Measurements from ENCODE around the gene MRPL44.

MRPL44 gene

DNA sequence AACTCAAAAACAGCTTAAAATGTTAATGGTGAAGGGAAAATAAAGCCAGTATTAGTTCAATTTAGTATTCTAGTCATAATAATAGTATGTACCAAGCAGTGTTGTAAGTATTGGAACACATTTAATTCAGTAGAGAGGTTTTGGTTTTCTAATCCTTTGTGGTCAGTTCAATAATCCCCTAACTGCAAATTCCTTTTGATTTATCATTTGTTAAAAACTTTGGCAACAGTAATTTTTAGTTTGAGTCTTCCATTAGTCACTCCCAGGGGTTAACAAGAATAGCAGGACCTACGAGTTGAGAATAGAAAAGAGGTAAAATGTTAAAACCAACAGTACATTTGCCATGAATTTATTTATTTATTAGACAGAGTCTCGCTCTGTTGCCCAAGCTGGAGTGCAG lies 10.7 kb downstream of the MRPL44 start:
- ATAC-seq (replicated peaks; ENCODE audit: extremely low read depth, poor library complexity, severe bottlenecking) (no peak), DNase-seq (ENCODE audit: low spot score in 2 of 2) (no peak)
- Mint-ChIP-seq H3K9me3 (no peaks in the 10 kb centered on the region), H3K4me1 (peaks cover 8% of the 10 kb centered on the region), H3K27ac (ENCODE audit: low read depth) (no peak overlapping the region), H3K27me3 (no peaks in the 10 kb centered on the region), H3K4me3 (no peak overlapping the region), H3K36me3 (ENCODE audit: insufficient read depth) (peaks cover 30% of the 10 kb centered on the region)

DNA sequence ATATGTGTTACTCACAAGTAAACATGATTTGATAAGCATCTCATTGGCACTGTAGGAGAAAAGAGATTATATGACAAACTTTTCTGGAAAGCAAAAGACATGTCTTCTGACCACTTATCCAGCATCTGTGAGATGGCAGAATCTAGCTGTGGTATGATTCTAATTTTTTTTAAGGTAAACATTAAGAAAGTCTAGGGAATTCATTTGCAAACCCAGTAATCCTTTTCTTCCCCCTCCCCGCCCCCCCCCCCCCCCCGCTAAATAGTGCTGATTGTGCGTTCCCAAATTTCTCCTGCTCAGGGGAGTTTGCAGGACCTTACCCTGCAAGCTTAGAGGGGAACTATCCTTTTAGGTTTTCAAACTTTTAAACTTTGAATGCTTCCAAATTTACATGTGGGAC lies 12.1 kb downstream of the MRPL44 start:
- Mint-ChIP-seq H3K36me3 (ENCODE audit: insufficient read depth) (peaks cover 29% of the 10 kb centered on the region), H3K27ac (ENCODE audit: low read depth) (no peak overlapping the region), H3K27me3 (no peaks in the 10 kb centered on the region), H3K4me3 (no peak overlapping the region), H3K9me3 (no peaks in the 10 kb centered on the region), H3K4me1 (peaks cover 8% of the 10 kb centered on the region)
- ATAC-seq (replicated peaks; ENCODE audit: extremely low read depth, poor library complexity, severe bottlenecking) (no peak), DNase-seq (ENCODE audit: low spot score in 2 of 2) (no peak)

DNA sequence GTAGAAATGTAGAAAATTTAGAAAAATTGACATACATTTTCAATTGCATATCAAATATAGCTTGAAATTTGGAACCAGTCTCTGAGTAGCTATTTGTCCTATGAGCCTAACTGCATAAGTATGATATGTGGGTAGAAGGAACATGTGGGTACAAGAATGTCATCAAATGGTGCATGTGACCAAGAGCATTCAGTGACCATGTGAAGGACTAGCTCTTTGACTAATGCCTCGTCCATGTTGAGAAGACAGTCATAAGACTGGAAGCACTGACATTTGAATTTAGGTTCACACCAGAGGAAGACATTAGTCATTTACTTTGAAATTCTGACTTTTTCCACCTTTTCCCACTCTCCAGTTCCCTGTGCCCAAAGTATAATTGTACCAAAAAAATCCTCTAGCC lies 12.6 kb downstream of the MRPL44 start:
- no peak overlapping the region for H3K4me3 Mint-ChIP-seq
- no peaks in the 10 kb centered on the region for H3K27me3 Mint-ChIP-seq
- H3K4me1 Mint-ChIP-seq: peaks cover 8% of the 10 kb centered on the region
- DNase-seq (ENCODE audit: low spot score in 2 of 2): no peak
- H3K27ac Mint-ChIP-seq (ENCODE audit: low read depth): no peak overlapping the region
- H3K9me3 Mint-ChIP-seq: no peaks in the 10 kb centered on the region
- ATAC-seq (replicated peaks; ENCODE audit: extremely low read depth, poor library complexity, severe bottlenecking): no peak
- H3K36me3 Mint-ChIP-seq (ENCODE audit: insufficient read depth): peaks cover 28% of the 10 kb centered on the region

DNA sequence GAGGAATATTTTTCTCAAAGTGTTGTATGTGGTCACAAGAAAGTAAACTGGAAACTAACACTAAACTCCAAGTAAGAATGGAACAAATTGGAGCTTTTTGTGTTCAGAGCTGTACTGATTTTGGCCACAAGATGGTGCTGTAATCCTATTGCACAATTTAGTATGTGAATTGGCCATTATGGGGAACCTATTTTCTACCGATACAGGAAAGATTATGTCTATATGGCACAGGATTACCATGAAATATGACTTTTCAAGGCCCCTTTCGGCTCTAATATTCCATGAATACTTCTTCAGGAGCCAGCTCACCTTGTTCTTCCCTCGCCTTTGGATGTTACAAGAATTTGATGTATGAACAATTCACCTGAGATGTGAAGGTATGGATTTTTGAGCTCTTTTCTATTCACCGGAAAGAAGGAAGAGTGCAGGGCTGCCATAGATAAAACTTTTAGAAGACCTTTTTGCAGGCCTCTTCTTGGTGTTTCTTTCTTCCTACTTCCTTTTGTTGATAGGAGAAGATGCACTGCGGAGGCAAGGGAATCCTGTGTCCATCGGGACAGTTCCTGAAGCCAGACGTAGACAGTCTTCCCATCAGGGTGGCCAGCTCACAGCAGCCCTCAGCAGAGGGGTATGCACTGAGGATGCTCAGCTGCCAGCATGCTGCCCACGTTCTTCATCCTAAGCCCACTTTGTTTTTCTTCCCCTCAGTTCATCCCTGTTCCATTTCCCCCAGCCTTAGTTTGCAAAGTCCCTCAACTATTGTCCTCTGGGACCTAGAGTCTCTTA lies 13.3 kb downstream of the MRPL44 start:
- ATAC-seq (replicated peaks; ENCODE audit: extremely low read depth, poor library complexity, severe bottlenecking): peak; percentile 52

DNA sequence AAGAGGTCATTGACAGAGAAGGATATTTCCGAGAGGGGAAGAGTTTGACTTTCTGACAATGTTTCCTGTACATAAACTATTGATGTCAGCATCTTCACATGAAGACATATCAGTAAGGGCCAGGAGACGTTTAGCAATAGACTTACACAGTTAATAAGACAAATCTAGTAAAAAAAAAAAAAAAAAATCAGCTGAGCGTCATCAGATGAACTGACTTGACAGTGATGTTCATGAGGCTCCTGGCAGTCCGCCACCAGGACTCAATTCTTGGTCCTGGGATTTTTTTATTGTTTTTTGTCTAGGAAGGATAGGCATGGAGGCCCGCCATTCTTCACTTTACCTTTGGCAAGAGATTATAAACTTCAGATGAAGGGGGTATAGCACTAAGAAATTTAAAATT lies 14.5 kb downstream of the MRPL44 start:
- Mint-ChIP-seq H3K27me3 (no peaks in the 10 kb centered on the region), H3K4me1 (peaks cover 8% of the 10 kb centered on the region), H3K36me3 (ENCODE audit: insufficient read depth) (peaks cover 17% of the 10 kb centered on the region), H3K9me3 (no peaks in the 10 kb centered on the region), H3K27ac (ENCODE audit: low read depth) (no peak overlapping the region), H3K4me3 (no peak overlapping the region)
- no peak for DNase-seq (ENCODE audit: low spot score in 2 of 2)
- no peak for ATAC-seq (replicated peaks; ENCODE audit: extremely low read depth, poor library complexity, severe bottlenecking)

More for the DNA sequence above, 13.3 kb downstream of the MRPL44 start:
- Mint-ChIP-seq H3K27ac (ENCODE audit: low read depth) (no peak overlapping the region), H3K36me3 (ENCODE audit: insufficient read depth) (peaks cover 23% of the 10 kb centered on the region), H3K4me3 (no peak overlapping the region), H3K27me3 (no peaks in the 10 kb centered on the region), H3K9me3 (no peaks in the 10 kb centered on the region), H3K4me1 (peaks cover 8% of the 10 kb centered on the region)
- DNase-seq (ENCODE audit: low spot score in 2 of 2): peak; percentile 35 to 39

DNA sequence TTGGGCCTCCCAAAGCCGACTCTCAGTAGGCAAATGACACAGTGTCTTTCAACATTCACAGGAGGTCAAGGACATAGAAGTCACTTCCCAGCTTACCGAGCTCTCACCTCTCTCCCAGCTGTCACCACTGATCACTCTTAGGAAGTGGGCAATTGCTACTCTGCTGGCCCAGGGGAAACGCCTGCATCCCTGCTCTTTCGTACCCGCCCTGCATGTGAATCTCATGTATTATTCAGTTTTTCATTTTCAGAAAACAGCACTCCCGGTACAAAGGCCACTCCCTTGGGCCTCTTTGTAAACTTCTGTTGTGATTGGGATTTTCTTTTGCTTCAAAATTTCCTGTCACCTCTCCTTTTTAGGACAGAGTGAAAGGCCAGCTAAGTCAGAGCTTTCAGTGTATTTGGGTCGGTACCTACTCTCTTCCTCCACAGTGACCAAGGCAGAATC lies 15.4 kb downstream of the MRPL44 start:
- no peak for DNase-seq (ENCODE audit: low spot score in 2 of 2)

DNA sequence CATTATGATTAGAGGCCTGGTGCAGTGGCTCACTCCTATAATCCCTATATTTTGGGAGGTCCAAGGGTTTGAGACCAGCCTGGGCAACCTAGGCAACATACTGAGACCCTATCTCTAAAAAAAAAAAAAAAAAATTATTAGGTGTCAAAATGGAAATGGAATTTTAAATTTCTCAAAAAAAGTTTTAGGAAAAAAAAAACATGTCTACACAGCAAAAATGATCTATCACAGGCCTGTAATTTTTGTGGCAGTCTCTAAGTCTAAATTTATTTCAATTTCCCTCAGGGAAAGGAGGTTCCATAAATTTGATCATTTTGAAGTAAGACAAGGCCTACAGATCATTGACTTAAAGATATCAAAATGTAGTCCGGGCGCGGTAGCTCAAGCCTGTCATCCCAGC lies 16.3 kb downstream of the MRPL44 start:
- peaks cover 3% of the 10 kb centered on the region for H3K36me3 Mint-ChIP-seq (ENCODE audit: insufficient read depth)
- H3K27ac Mint-ChIP-seq (ENCODE audit: low read depth): no peak overlapping the region
- peaks cover 8% of the 10 kb centered on the region for H3K4me1 Mint-ChIP-seq
- no peaks in the 10 kb centered on the region for H3K27me3 Mint-ChIP-seq
- H3K4me3 Mint-ChIP-seq: no peak overlapping the region
- no peak for DNase-seq (ENCODE audit: low spot score in 2 of 2)
- H3K9me3 Mint-ChIP-seq: no peaks in the 10 kb centered on the region
- ATAC-seq (replicated peaks; ENCODE audit: extremely low read depth, poor library complexity, severe bottlenecking): no peak

More for the DNA sequence above, 15.4 kb downstream of the MRPL44 start:
- no peak for ATAC-seq (replicated peaks; ENCODE audit: extremely low read depth, poor library complexity, severe bottlenecking)
- Mint-ChIP-seq H3K4me1 (peaks cover 8% of the 10 kb centered on the region), H3K27me3 (no peaks in the 10 kb centered on the region), H3K36me3 (ENCODE audit: insufficient read depth) (peaks cover 10% of the 10 kb centered on the region), H3K27ac (ENCODE audit: low read depth) (no peak overlapping the region), H3K9me3 (no peaks in the 10 kb centered on the region), H3K4me3 (no peak overlapping the region)

DNA sequence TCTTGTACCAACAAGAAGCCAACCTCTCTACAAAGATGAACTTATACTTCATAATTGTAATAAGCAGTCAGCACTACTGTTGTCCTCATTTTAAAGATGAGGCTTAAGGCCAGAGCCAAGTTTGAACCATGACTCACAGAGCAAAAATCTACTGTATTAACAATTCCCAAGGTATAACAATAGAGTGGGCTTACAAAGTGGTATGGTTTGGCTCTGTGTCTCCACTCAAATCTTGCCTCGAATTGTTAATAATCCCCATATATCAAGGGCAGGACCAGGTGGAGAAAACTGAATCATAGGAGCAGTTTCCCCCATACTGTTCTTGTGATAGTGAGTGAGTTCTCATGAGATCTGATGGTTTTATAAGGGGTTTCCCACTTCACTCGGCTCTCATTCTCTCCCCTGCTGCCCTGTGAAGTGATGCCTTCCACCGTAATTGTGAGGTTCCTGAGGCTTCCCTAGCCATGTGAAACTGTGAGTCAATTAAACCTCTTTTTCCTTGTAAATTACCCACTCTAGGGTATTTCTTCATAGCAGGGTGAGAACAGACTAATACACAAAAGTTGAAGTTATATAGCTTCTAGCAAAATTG lies 19.5 kb downstream of the MRPL44 start:
- ATAC-seq (replicated peaks; ENCODE audit: extremely low read depth, poor library complexity, severe bottlenecking): no peak
- Mint-ChIP-seq H3K27me3 (no peaks in the 10 kb centered on the region), H3K36me3 (ENCODE audit: insufficient read depth) (no peaks in the 10 kb centered on the region), H3K9me3 (no peaks in the 10 kb centered on the region), H3K4me1 (no peaks in the 10 kb centered on the region), H3K4me3 (no peak overlapping the region), H3K27ac (ENCODE audit: low read depth) (no peak overlapping the region)
- DNase-seq (ENCODE audit: low spot score in 2 of 2): no peak

DNA sequence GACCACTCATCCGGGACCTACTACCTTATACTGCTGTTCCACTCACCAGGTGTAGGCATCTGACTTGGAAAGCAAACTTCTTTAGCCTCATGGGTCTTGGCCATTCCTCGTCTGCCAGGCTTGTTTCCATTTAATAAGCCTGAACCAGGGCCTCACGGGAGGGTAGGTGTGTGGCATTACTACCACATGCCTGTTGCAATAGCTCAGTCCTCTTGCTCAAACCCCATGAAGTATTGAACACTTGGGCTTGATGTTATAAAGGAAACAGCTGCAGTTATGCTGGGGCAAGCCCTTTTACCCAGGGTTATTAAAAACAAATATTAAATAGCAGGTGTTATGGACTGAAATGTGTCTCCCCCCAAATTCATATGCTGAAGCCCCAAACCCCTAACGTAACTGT lies 21.2 kb downstream of the MRPL44 start:
- H3K4me3 Mint-ChIP-seq: no peak overlapping the region
- no peak for ATAC-seq (replicated peaks; ENCODE audit: extremely low read depth, poor library complexity, severe bottlenecking)
- H3K4me1 Mint-ChIP-seq: no peaks in the 10 kb centered on the region
- DNase-seq (ENCODE audit: low spot score in 2 of 2): no peak
- H3K27ac Mint-ChIP-seq (ENCODE audit: low read depth): no peak overlapping the region
- H3K9me3 Mint-ChIP-seq: no peaks in the 10 kb centered on the region
- H3K27me3 Mint-ChIP-seq: no peaks in the 10 kb centered on the region
- no peaks in the 10 kb centered on the region for H3K36me3 Mint-ChIP-seq (ENCODE audit: insufficient read depth)

DNA sequence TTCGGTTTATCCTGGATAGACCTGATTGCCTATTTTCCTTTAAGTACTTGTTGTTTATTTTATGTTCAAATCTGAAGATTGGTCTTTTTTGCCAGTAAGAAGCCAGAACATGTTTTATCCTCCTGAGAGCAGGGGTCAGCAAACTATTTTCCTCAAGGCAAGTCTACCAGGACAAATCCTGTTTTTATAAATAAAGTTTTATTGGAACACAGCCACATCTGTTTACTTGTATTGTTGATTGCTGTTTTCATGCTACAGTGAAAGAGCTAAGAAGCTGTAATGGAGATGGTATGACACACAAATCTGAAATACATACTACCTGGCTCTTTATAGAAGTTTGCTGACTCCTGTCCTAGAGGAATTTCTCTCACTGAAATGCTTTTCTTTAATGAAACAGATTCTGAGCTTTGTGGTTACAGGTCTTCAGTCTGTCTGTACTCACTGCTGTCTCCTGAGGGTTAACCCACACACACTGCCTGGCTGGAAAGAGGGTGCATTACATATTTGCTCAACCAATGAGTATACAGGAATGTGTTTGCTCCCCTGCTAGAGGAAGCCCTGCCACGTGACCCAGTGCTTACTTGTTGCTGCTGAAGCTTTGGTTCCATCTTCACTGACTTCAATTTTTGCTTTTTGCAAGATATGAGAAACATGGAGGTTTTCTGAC lies 22.6 kb downstream of the MRPL44 start:
- H3K4me1 Mint-ChIP-seq: no peaks in the 10 kb centered on the region
- H3K9me3 Mint-ChIP-seq: no peaks in the 10 kb centered on the region
- H3K27me3 Mint-ChIP-seq: peaks cover 8% of the 10 kb centered on the region
- DNase-seq (ENCODE audit: low spot score in 2 of 2): no peak
- H3K36me3 Mint-ChIP-seq (ENCODE audit: insufficient read depth): no peaks in the 10 kb centered on the region
- ATAC-seq (replicated peaks; ENCODE audit: extremely low read depth, poor library complexity, severe bottlenecking): no peak
- no peak overlapping the region for H3K27ac Mint-ChIP-seq (ENCODE audit: low read depth)
- H3K4me3 Mint-ChIP-seq: no peak overlapping the region

DNA sequence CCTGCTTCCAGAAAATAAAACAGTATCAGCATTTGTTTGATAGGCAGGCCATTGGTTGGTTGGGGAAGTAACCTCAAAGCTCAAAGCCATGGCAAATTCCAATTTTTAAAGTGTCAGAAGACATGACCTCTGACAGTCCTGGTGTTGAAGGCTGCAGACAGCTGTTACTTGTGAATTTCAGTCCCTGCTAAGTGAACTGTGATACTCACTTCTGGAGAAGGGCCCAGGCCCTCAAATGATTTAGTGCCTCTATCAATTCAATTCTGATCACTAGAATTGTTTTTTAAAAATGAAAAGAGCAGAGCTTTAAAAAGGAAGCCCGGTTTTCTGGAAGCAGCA lies 23.1 kb downstream of the MRPL44 start:
- H3K4me3 Mint-ChIP-seq: no peak overlapping the region
- peaks cover 12% of the 10 kb centered on the region for H3K27me3 Mint-ChIP-seq
- ATAC-seq (replicated peaks; ENCODE audit: extremely low read depth, poor library complexity, severe bottlenecking) (no peak), DNase-seq (ENCODE audit: low spot score in 2 of 2) (no peak)
- H3K9me3 Mint-ChIP-seq: no peaks in the 10 kb centered on the region
- no peak overlapping the region for H3K27ac Mint-ChIP-seq (ENCODE audit: low read depth)
- H3K36me3 Mint-ChIP-seq (ENCODE audit: insufficient read depth): no peaks in the 10 kb centered on the region
- no peaks in the 10 kb centered on the region for H3K4me1 Mint-ChIP-seq

DNA sequence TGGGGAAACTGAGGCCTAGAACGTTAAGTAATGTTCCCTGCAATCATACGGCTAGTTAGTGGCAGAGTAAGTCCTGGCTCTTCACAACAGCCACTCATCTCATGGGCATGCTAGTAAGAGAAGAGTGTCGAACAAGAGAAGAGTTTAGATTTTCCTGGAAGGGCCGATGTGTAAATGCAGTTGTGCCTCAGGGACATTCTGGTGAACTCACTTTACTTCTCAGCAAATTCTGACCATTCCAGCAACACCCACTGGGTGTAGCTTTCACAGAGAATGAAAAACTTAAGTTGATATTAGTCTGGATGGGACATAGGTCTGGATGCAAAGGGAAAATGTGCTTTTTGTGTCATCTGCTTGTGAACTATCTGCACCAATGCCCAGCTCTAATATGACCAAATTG lies 23.5 kb downstream of the MRPL44 start:
- DNase-seq (ENCODE audit: low spot score in 2 of 2) (no peak), ATAC-seq (replicated peaks; ENCODE audit: extremely low read depth, poor library complexity, severe bottlenecking) (no peak)
- Mint-ChIP-seq H3K4me3 (no peak overlapping the region), H3K4me1 (no peaks in the 10 kb centered on the region), H3K27me3 (peaks cover 16% of the 10 kb centered on the region), H3K27ac (ENCODE audit: low read depth) (no peak overlapping the region), H3K36me3 (ENCODE audit: insufficient read depth) (no peaks in the 10 kb centered on the region), H3K9me3 (no peaks in the 10 kb centered on the region)

DNA sequence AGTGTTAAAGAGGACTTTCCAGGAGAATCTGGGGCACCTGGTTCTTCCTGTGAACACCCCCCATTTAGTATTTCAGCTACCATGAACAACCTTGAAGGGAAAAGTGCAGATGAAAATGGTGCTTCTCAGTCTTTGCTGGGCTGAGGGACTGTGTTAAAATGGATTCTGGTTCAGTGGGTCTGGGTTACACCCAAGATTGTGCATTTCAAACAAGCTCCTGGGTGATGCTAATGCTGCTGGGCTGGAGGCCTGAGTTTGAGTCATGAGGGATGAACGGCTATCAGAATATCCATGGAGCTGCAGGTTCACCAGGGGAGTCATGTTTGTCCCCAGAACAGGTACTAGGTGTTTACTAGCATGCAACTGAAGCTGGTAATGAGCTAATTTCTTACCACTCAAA lies 24.0 kb downstream of the MRPL44 start:
- no peak overlapping the region for H3K4me3 Mint-ChIP-seq
- ATAC-seq (replicated peaks; ENCODE audit: extremely low read depth, poor library complexity, severe bottlenecking): no peak
- H3K9me3 Mint-ChIP-seq: no peaks in the 10 kb centered on the region
- H3K27ac Mint-ChIP-seq (ENCODE audit: low read depth): no peak overlapping the region
- no peaks in the 10 kb centered on the region for H3K36me3 Mint-ChIP-seq (ENCODE audit: insufficient read depth)
- no peak for DNase-seq (ENCODE audit: low spot score in 2 of 2)
- no peaks in the 10 kb centered on the region for H3K4me1 Mint-ChIP-seq
- H3K27me3 Mint-ChIP-seq: peaks cover 20% of the 10 kb centered on the region
